Stimulated activated CD4-positive, alpha-beta T cell treated with anti-CD3 and anti-CD28 coated beads, TNF-alpha, amount 100 ng/mL, for 24 hours (primary cell): ENCODE data around the gene PSME4.

Experiments
- DNase-seq, 3 experiments: peaks; one replicate each; pipeline ENCODE4 v3.0.0-alpha.2; 2020; ENCODE audit warnings: low read depth in 3 of 3

The PSME4 gene

GRCh38 chr2:53970724-53971602 is at the start of gene PSME4:
Gene PSME4, minus strand, starts transcription at chr2:53970993. Its CDS starts 209 bp downstream, at chr2:53970784.
- peak; percentile 91 to 95 (median 93) for DNase-seq

GRCh38 chr2:54015798-54016699 is 45.3 kb upstream of the PSME4 start:
- DNase-seq, result no peak

GRCh38 chr2:54013996-54014395 is 43.2 kb upstream of the PSME4 start:
- no peak for DNase-seq

GRCh38 chr2:54012538-54013141 is 41.8 kb upstream of the PSME4 start:
- no peak for DNase-seq

- DNase-seq, result no peak
These were observed 38.8 kb upstream of the PSME4 start for GRCh38 chr2:54009549-54009948.

- DNase-seq, result no peak
These were observed 37.6 kb upstream of the PSME4 start for GRCh38 chr2:54008439-54008838.

GRCh38 chr2:54000524-54000923 is 29.7 kb upstream of the PSME4 start:
- no peak for DNase-seq

- DNase-seq, result no peak
These were observed 29.3 kb upstream of the PSME4 start for GRCh38 chr2:54000122-54000521.

GRCh38 chr2:53998834-53999233 is 28.0 kb upstream of the PSME4 start:
- no peak for DNase-seq

- DNase-seq, result no peak
These were observed 24.3 kb upstream of the PSME4 start for GRCh38 chr2:53994818-53995808.

GRCh38 chr2:53991948-53992347 is 21.2 kb upstream of the PSME4 start:
- no peak for DNase-seq

- no peak for DNase-seq
These were observed 18.5 kb upstream of the PSME4 start for GRCh38 chr2:53989210-53989862.

- DNase-seq, result no peak
These were observed 16.6 kb upstream of the PSME4 start for GRCh38 chr2:53987336-53987921.

GRCh38 chr2:53985646-53986045 is 14.9 kb upstream of the PSME4 start:
- DNase-seq, result no peak

- DNase-seq, result peak in 2 of 3 experiments; percentile 3 to 7
These were observed 647 bp downstream of the PSME4 start for GRCh38 chr2:53969968-53970723.

- no peak for DNase-seq
These were observed 1.4 kb downstream of the PSME4 start for GRCh38 chr2:53969285-53969967.

GRCh38 chr2:53964987-53965687 is 5.7 kb downstream of the PSME4 start:
- no peak for DNase-seq
